Neutrophil (primary cell): Measurements from ENCODE around the gene TMEM191C.
"Not testable (repeated sequence)": the region's sequence is repeated elsewhere in the genome, so short reads cannot be mapped to it uniquely, and the experiment has no call there.

Experiments
- H3K27ac ChIP-seq: fragments of 200-600 bp; sonication (generic); 2 replicates; pipeline ENCODE4 v1.5.1; 2016; ENCODE audit warnings: mild to moderate bottlenecking, moderate library complexity
- H3K27me3 ChIP-seq: fragments of 200-600 bp; sonication (generic); 2 replicates; pipeline ENCODE4 v1.6.0; 2016; ENCODE audit warnings: mild to moderate bottlenecking
- H3K36me3 ChIP-seq: fragments of 200-600 bp; sonication (generic); 2 replicates; pipeline ENCODE4 v1.5.1; 2017
- H3K4me1 ChIP-seq, 2 experiments: fragments of 200-600 bp in 1 of 2; sonication (generic) in 1 of 2; 1 replicate in 1 of 2; 2 replicates in 1 of 2; pipeline versions ENCODE4 v1.5.1 to v1.6.1; 2013 to 2016; ENCODE audit warnings: low read depth in 1 of 2, low read length in 1 of 2, mild to moderate bottlenecking in 1 of 2, moderate library complexity in 1 of 2; ENCODE audit not compliant: control insufficient read depth in 1 of 2, insufficient read depth in 1 of 2
- H3K4me3 ChIP-seq, 2 experiments: fragments of 200-600 bp in 1 of 2; sonication (generic) in 1 of 2; 1 replicate in 1 of 2; 2 replicates in 1 of 2; pipeline ENCODE4 v1.5.1; 2013 to 2016; ENCODE audit warnings: low read depth in 1 of 2, low read length in 1 of 2, mild to moderate bottlenecking in 1 of 2, moderate library complexity in 1 of 2
- H3K9me3 ChIP-seq: fragments of 200-600 bp; sonication (generic); 2 replicates; pipeline ENCODE4 v1.5.1; 2016
- TF ChIP-seq, protein P1 (sequence below): fragments of 200-600 bp; sonication (generic); IDR thresholded peaks from 2 replicates; pipeline ENCODE4 v1.5.1; 2016; ENCODE audit warnings: antibody characterized with exemption

The TMEM191C gene

DNA sequence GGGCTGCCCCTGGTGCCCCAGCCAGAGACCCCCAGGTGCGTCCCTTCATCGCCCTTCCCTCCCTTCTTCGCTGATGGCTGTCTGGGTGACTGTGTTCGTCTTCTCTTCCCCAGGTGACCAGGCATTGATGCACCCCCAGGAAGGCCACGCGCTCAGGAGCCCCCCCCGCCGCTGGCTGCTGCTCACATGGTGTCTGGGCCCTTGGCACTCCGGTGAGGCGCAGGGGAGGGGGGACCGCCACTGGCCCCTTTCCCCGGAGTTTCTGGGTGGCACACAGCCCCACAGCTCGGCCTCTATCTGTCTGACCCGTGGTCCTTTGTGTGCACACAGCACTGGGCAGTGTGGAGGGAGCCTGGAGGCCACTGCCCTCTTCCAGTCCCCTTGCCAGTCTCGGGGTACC, 24.5 kb upstream of the TMEM191C start:
- H3K4me1 ChIP-seq, H3K4me3 ChIP-seq, H3K27me3 ChIP-seq, H3K27ac ChIP-seq, H3K9me3 ChIP-seq: not testable (repeated sequence)
- H3K36me3 ChIP-seq, result peaks cover 31% of the 10 kb centered on the region

- Histone ChIP-seq H3K4me3 (no peak overlapping the region), H3K4me1 (no peaks in the 10 kb centered on the region), H3K36me3 (peaks cover 35% of the 10 kb centered on the region), H3K9me3 (no peaks in the 10 kb centered on the region), H3K27ac (no peak overlapping the region), H3K27me3 (no peaks in the 10 kb centered on the region)
- TF ChIP-seq, protein P1, sequence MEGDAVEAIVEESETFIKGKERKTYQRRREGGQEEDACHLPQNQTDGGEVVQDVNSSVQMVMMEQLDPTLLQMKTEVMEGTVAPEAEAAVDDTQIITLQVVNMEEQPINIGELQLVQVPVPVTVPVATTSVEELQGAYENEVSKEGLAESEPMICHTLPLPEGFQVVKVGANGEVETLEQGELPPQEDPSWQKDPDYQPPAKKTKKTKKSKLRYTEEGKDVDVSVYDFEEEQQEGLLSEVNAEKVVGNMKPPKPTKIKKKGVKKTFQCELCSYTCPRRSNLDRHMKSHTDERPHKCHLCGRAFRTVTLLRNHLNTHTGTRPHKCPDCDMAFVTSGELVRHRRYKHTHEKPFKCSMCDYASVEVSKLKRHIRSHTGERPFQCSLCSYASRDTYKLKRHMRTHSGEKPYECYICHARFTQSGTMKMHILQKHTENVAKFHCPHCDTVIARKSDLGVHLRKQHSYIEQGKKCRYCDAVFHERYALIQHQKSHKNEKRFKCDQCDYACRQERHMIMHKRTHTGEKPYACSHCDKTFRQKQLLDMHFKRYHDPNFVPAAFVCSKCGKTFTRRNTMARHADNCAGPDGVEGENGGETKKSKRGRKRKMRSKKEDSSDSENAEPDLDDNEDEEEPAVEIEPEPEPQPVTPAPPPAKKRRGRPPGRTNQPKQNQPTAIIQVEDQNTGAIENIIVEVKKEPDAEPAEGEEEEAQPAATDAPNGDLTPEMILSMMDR, result no peak
These were observed 24.0 kb upstream of the TMEM191C start for GRCh38 chr22:21443057-21443734.

- no peak overlapping the region for H3K27ac ChIP-seq
- H3K4me1 ChIP-seq, result no peaks in the 10 kb centered on the region
- H3K9me3 ChIP-seq, result no peaks in the 10 kb centered on the region
- TF ChIP-seq, protein P1, result no peak
- no peak overlapping the region for H3K4me3 ChIP-seq
- no peaks in the 10 kb centered on the region for H3K27me3 ChIP-seq
- peaks cover 35% of the 10 kb centered on the region for H3K36me3 ChIP-seq
These were observed 23.3 kb upstream of the TMEM191C start for GRCh38 chr22:21443735-21444421.

GRCh38 chr22:21444701-21445436, 22.3 kb upstream of the TMEM191C start:
- Histone ChIP-seq H3K36me3 (peaks cover 35% of the 10 kb centered on the region), H3K9me3 (no peaks in the 10 kb centered on the region), H3K4me1 (no peaks in the 10 kb centered on the region), H3K27ac (no peak overlapping the region), H3K4me3 (no peak overlapping the region), H3K27me3 (no peaks in the 10 kb centered on the region)
- TF ChIP-seq, protein P1, result no peak

GRCh38 chr22:21445437-21446127, 21.6 kb upstream of the TMEM191C start:
- no peaks in the 10 kb centered on the region for H3K27me3 ChIP-seq
- no peak overlapping the region for H3K4me3 ChIP-seq
- H3K27ac ChIP-seq, result no peak overlapping the region
- no peaks in the 10 kb centered on the region for H3K9me3 ChIP-seq
- H3K36me3 ChIP-seq, result peaks cover 35% of the 10 kb centered on the region
- TF ChIP-seq, protein P1, result no peak
- H3K4me1 ChIP-seq, result no peaks in the 10 kb centered on the region
